GM18907 (cell line): ENCODE measurements around the gene BCORL1.

Source experiments
- ATAC-seq: cut with Tn5 transposase; IDR thresholded peaks from one replicate; pipeline ENCODE4 v1.9.1; 2021; ENCODE audit warnings: mild to moderate bottlenecking, moderate library complexity; ENCODE audit not compliant: unreplicated experiment

BCORL1 gene

GRCh38 chrX:130060122-130061069 is 78.0 kb downstream of the BCORL1 start:
- ATAC-seq, result peak; percentile 87

- no peak for ATAC-seq
These were observed 84.7 kb downstream of the BCORL1 start for GRCh38 chrX:130066975-130067615.

GRCh38 chrX:130071611-130072344 is 89.3 kb downstream of the BCORL1 start:
- no peak for ATAC-seq

- no peak for ATAC-seq
These were observed 89.9 kb downstream of the BCORL1 start for GRCh38 chrX:130072345-130072740.

- no peak for ATAC-seq
These were observed 93.3 kb downstream of the BCORL1 start for GRCh38 chrX:130075777-130076176.

GRCh38 chrX:130079824-130080406 is 97.5 kb downstream of the BCORL1 start:
- no peak for ATAC-seq

- no peak for ATAC-seq
These were observed 98.4 kb downstream of the BCORL1 start for GRCh38 chrX:130080791-130081367.

GRCh38 chrX:130081421-130082045 is 99.1 kb downstream of the BCORL1 start:
- no peak for ATAC-seq

- ATAC-seq, result peak; percentile 65
These were observed 100.0 kb downstream of the BCORL1 start for GRCh38 chrX:130082244-130083106.

- ATAC-seq, result no peak
These were observed 100.7 kb downstream of the BCORL1 start for GRCh38 chrX:130083107-130083490.

GRCh38 chrX:130083656-130084382 is 101.4 kb downstream of the BCORL1 start:
- ATAC-seq, result peak; percentile 38

- peak; percentile 42 for ATAC-seq
These were observed 102.3 kb downstream of the BCORL1 start for GRCh38 chrX:130084631-130085237.

GRCh38 chrX:130085551-130086446 is 103.4 kb downstream of the BCORL1 start:
- no peak for ATAC-seq

- peak; percentile 45 for ATAC-seq
These were observed 104.2 kb downstream of the BCORL1 start for GRCh38 chrX:130086447-130087206.

- no peak for ATAC-seq
These were observed 107.9 kb downstream of the BCORL1 start for GRCh38 chrX:130090364-130090763.

GRCh38 chrX:130091980-130092522 is 109.6 kb downstream of the BCORL1 start:
- peak; percentile 98 for ATAC-seq
